ENCODE measurements around the gene TM6SF1.
"Not testable (repeated sequence)": the region's sequence is repeated elsewhere in the genome, so short reads cannot be mapped to it uniquely, and the experiment has no call there.

The TM6SF1 gene

GRCh38 chr15:83118968-83119367 is 11.5 kb downstream of the TM6SF1 start:
- no peak for DNase-seq

- no peak for DNase-seq
Observed at GRCh38 chr15:83119968-83120581, 12.6 kb downstream of the TM6SF1 start.

- no peak for DNase-seq
Observed at GRCh38 chr15:83123529-83123928, 16.1 kb downstream of the TM6SF1 start.

- no peak for DNase-seq
Observed at GRCh38 chr15:83127547-83128150, 20.2 kb downstream of the TM6SF1 start.

GRCh38 chr15:83129791-83130190 is 22.3 kb downstream of the TM6SF1 start:
- DNase-seq: no peak

- DNase-seq: no peak
Observed at GRCh38 chr15:83132861-83133523, 25.5 kb downstream of the TM6SF1 start.

GRCh38 chr15:83142151-83142550 is 34.7 kb downstream of the TM6SF1 start:
- DNase-seq: not testable (repeated sequence)

GRCh38 chr15:83144771-83145170 is 37.3 kb downstream of the TM6SF1 start:
- no peak for DNase-seq

- DNase-seq: no peak
Observed at GRCh38 chr15:83153288-83153687, 45.8 kb downstream of the TM6SF1 start.

- no peak for DNase-seq
Observed at GRCh38 chr15:83155942-83156341, 48.5 kb downstream of the TM6SF1 start.

- no peak for DNase-seq
Observed at GRCh38 chr15:83158393-83158792, 50.9 kb downstream of the TM6SF1 start.

- no peak for DNase-seq
Observed at GRCh38 chr15:83160741-83161140, 53.3 kb downstream of the TM6SF1 start.

- DNase-seq: no peak
Observed at GRCh38 chr15:83163032-83163431, 55.6 kb downstream of the TM6SF1 start.

- DNase-seq: no peak
Observed at GRCh38 chr15:83164111-83164770, 56.8 kb downstream of the TM6SF1 start.

- no peak for DNase-seq
Observed at GRCh38 chr15:83164771-83165404, 57.4 kb downstream of the TM6SF1 start.

GRCh38 chr15:83166218-83166617 is 58.8 kb downstream of the TM6SF1 start:
- no peak for DNase-seq

GRCh38 chr15:83166830-83167229 is 59.4 kb downstream of the TM6SF1 start:
- DNase-seq: no peak

GRCh38 chr15:83169576-83169975 is 62.1 kb downstream of the TM6SF1 start:
- DNase-seq: not testable (repeated sequence)

- no peak for DNase-seq
Observed at GRCh38 chr15:83170474-83171165, 63.2 kb downstream of the TM6SF1 start.

GRCh38 chr15:83174891-83175290 is 67.4 kb downstream of the TM6SF1 start:
- DNase-seq: no peak

- DNase-seq: no peak
Observed at GRCh38 chr15:83178390-83178789, 70.9 kb downstream of the TM6SF1 start.

- DNase-seq: no peak
Observed at GRCh38 chr15:83178869-83179325, 71.5 kb downstream of the TM6SF1 start.

GRCh38 chr15:83185561-83185960 is 78.1 kb downstream of the TM6SF1 start:
- no peak for DNase-seq
